ENCODE measurements around the gene NCSTN.

DNA sequence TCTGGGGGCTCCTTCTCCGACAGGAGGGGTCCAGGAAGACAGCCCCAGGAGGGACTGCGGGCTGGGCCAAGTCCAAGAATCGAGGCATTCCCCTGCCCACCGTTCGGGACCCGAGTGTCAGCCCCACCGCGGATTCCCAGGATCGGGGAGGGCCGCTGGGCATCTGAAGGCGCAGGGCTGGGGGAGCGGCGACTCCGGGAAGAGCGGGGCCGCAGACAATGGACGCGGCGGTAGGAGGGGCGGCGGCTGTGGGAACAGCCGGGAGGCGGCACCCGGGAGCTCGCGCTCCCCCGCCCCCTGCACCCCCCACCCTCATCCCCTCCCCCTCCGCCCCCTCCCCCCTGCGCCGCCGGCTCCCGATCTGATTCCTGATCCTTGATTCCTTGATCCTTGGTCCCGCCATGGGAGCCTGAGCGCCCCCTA is 57.1 kb downstream of the NCSTN start, which contains the start of gene VANGL2:
- no peak for TF ChIP-seq POLR2A (IDR thresholded peaks at IDR 0.05; ENCODE audit: low read length)
- no peak for TF ChIP-seq GATA1 (IDR thresholded peaks at IDR 0.05; ENCODE audit: low read depth, low read length)
